ENCODE data around the gene YPEL1. TPM values are rescaled to one million over a fixed set of nuclear protein-coding genes. Genes with fewer than 3 reads are reported as not detected.

The YPEL1 gene
- total and polyA plus RNA-seq, 2 donors (not counting 1 experiment from before 2014, with no cell fraction given), result 14.9 to 17.0 TPM

DNA sequence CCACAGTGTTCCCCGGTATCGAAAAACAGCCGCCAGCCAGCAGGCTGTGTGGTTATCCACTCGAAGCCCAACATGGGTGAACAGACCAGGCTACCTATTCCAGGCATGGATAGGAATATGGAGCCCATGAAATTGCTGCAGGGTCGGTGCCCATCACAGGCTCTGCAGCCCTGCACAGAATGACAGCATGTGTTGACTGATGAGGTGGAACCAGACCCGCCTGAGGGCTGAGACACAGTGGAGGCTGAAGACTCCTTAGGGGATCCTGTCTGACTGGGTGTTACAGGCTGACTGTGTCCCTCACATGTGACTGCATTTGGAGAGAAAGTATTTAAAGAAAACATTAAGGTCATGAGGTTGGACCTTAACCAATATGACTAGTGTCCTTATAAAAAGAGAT lies 6.2 kb upstream of the YPEL1 start:
- Histone ChIP-seq H3K79me2 (ENCODE audit: control insufficient read depth, insufficient read depth, low read length) (no peaks in the 10 kb centered on the region), H3K36me3 (replicated peaks in 1 of 2; ENCODE audit: control extremely low read depth in 1 of 2, control insufficient read depth in 1 of 2, extremely low read depth in 1 of 2, insufficient read depth in 2 of 2, low read length in 1 of 2) (no peaks in the 10 kb centered on the region), H3K4me2 (replicated peaks; ENCODE audit: low read depth, low read length, poor library complexity, severe bottlenecking) (no peak overlapping the region), H3K9me3 (ENCODE audit: control extremely low read depth in 1 of 3, control insufficient read depth in 2 of 3, insufficient read depth in 1 of 3, low read length in 2 of 3) (no peaks in the 10 kb centered on the region), H3K9ac (ENCODE audit: low read length) (no peak overlapping the region), H4K20me1 (ENCODE audit: control insufficient read depth, insufficient read depth, low read length, poor library complexity, severe bottlenecking) (no peaks in the 10 kb centered on the region), H3K4me1 (ENCODE audit: control insufficient read depth in 2 of 2, insufficient read depth in 2 of 2, low read length in 2 of 2) (peaks cover 4 to 6% of the 10 kb centered on the region in 2 donors), H3K4me3 (ENCODE audit: control extremely low read depth in 1 of 5, extremely low read depth in 1 of 5, insufficient read depth in 1 of 5, low read depth in 2 of 5, low read length in 4 of 5) (no peak overlapping the region), H3K27ac (ENCODE audit: low read length in 2 of 2) (no peak overlapping the region), H3K27me3 (replicated peaks in 1 of 4; ENCODE audit: control extremely low read depth in 1 of 4, control insufficient read depth in 3 of 4, insufficient read depth in 4 of 4, low read length in 3 of 4) (no peaks in the 10 kb centered on the region), H2AFZ (ENCODE audit: insufficient read depth, low read depth, low read length, poor library complexity, severe bottlenecking) (no peak overlapping the region)
- ATAC-seq (ENCODE audit: low read depth) (no peak), DNase-seq (no peak)
- ChIA-PET CTCF (no interaction called here), POLR2A (no interaction called here)
- intact Hi-C loops (cut with micrococcal nuclease), result no loop called here
- H3K9me3 Mint-ChIP-seq (ENCODE audit: insufficient read depth), result no peaks in the 10 kb centered on the region
- no peaks in the 10 kb centered on the region for H3K27me3 Mint-ChIP-seq
- H3K27ac Mint-ChIP-seq, result no peak overlapping the region
- TF ChIP-seq, protein P1, sequence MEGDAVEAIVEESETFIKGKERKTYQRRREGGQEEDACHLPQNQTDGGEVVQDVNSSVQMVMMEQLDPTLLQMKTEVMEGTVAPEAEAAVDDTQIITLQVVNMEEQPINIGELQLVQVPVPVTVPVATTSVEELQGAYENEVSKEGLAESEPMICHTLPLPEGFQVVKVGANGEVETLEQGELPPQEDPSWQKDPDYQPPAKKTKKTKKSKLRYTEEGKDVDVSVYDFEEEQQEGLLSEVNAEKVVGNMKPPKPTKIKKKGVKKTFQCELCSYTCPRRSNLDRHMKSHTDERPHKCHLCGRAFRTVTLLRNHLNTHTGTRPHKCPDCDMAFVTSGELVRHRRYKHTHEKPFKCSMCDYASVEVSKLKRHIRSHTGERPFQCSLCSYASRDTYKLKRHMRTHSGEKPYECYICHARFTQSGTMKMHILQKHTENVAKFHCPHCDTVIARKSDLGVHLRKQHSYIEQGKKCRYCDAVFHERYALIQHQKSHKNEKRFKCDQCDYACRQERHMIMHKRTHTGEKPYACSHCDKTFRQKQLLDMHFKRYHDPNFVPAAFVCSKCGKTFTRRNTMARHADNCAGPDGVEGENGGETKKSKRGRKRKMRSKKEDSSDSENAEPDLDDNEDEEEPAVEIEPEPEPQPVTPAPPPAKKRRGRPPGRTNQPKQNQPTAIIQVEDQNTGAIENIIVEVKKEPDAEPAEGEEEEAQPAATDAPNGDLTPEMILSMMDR (IDR thresholded peaks at IDR 0.05), result no peak
- no peak for TF ChIP-seq EZH2 (IDR thresholded peaks at IDR 0.05; ENCODE audit: borderline replicate concordance, insufficient read depth, low read depth, low read length, poor library complexity, severe bottlenecking)
- H3K4me3 Mint-ChIP-seq, result no peak overlapping the region
- 84% methylated on average over 6 of the region's 6 CpGs for WGBS (ENCODE audit: insufficient coverage)
- peaks cover 8% of the 10 kb centered on the region for H3K4me1 Mint-ChIP-seq

DNA sequence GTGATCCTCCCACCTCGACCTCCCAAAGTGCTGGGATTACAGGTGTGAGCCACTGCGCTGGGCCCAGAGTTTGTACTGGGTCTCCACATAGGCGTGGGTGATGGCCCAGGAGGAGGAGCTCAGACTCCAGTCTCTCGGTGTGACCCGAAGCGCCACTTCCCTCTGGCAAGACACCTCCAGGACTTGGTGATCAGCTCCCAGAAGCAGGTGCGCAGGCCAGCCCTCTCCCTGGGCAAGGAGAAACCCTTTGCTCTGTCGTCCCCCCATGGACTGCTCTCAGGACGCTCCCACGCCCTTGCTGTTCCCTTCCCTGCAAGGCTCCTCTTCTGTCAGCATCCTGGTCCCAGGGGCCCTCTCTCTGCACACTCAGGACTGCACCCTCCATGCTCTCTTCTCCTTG lies 5.5 kb upstream of the YPEL1 start:
- no peaks in the 10 kb centered on the region for H4K20me1 ChIP-seq (ENCODE audit: control insufficient read depth, insufficient read depth, low read length, poor library complexity, severe bottlenecking)
- H3K36me3 ChIP-seq (replicated peaks in 1 of 2; ENCODE audit: control extremely low read depth in 1 of 2, control insufficient read depth in 1 of 2, extremely low read depth in 1 of 2, insufficient read depth in 2 of 2, low read length in 1 of 2), result no peaks in the 10 kb centered on the region
- no peak for DNase-seq
- Mint-ChIP-seq H3K4me3 (no peak overlapping the region), H3K27me3 (no peaks in the 10 kb centered on the region), H3K27ac (no peak overlapping the region), H3K9me3 (ENCODE audit: insufficient read depth) (no peaks in the 10 kb centered on the region), H3K4me1 (peaks cover 8% of the 10 kb centered on the region)
- no peak for TF ChIP-seq EZH2 (IDR thresholded peaks at IDR 0.05; ENCODE audit: borderline replicate concordance, insufficient read depth, low read depth, low read length, poor library complexity, severe bottlenecking)
- TF ChIP-seq, protein P1 (IDR thresholded peaks at IDR 0.05), result no peak
- H3K9ac ChIP-seq (ENCODE audit: low read length), result no peak overlapping the region
- no peaks in the 10 kb centered on the region for H3K79me2 ChIP-seq (ENCODE audit: control insufficient read depth, insufficient read depth, low read length)
- CTCF ChIA-PET, result no interaction called here
- no peaks in the 10 kb centered on the region for H3K9me3 ChIP-seq (ENCODE audit: control extremely low read depth in 1 of 3, control insufficient read depth in 2 of 3, insufficient read depth in 1 of 3, low read length in 2 of 3)
- H3K27me3 ChIP-seq (replicated peaks in 1 of 4; ENCODE audit: control extremely low read depth in 1 of 4, control insufficient read depth in 3 of 4, insufficient read depth in 4 of 4, low read length in 3 of 4), result no peaks in the 10 kb centered on the region
- peaks cover 4 to 12% of the 10 kb centered on the region in 2 donors for H3K4me1 ChIP-seq (ENCODE audit: control insufficient read depth in 2 of 2, insufficient read depth in 2 of 2, low read length in 2 of 2)
- intact Hi-C loops (cut with micrococcal nuclease), result no loop called here
- no peak overlapping the region for H3K4me3 ChIP-seq (ENCODE audit: control extremely low read depth in 1 of 5, extremely low read depth in 1 of 5, insufficient read depth in 1 of 5, low read depth in 2 of 5, low read length in 4 of 5)
- 94% methylated on average over 9 of the region's 10 CpGs for WGBS (ENCODE audit: insufficient coverage)
- no peak for ATAC-seq (ENCODE audit: low read depth)
- no peak overlapping the region for H3K27ac ChIP-seq (ENCODE audit: low read length in 2 of 2)
- H2AFZ ChIP-seq (ENCODE audit: insufficient read depth, low read depth, low read length, poor library complexity, severe bottlenecking), result no peak overlapping the region
- no peak overlapping the region for H3K4me2 ChIP-seq (replicated peaks; ENCODE audit: low read depth, low read length, poor library complexity, severe bottlenecking)
- POLR2A ChIA-PET, result no interaction called here

Data from B cell (primary cell).